SW480 (cell line): ENCODE measurements around the gene PRUNE1.
A peak's percentile ranks its signal among the peaks of the same experiment; 100 is the strongest.

ENCODE experiments used
- DNase-seq: peaks from one replicate; pipeline ENCODE4 v3.0.0-alpha.2; 2016; ENCODE audit warnings: low spot score

Gene PRUNE1

DNA sequence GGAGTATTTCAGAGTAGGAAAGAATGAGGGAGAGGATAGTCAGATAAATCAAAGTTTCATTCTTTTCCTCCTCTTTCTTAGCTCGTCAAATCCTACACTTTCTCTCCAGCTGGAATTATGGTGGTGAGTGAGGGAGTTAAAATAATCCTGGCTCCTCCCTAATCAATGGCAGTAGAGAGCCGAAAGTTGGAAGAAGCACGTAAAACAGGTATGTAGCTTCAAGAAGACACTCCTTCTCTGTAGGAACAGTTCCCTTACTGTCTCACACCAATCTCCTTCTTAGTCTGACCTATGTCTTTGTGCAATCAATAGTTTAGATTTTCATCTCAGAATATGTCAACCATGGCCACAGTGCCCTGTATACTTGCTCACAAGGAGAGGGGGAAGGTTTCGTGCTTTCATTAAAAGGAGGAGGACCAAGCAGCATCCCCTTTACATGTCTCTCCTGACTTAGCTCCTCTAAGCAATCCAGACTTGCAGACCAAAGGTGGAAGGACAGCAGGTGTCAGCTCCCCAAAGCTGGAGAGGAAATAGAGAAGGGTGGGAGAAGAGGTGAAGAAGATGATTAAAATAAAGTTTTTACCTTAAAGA is 2.4 kb upstream of the PRUNE1 start:
- peak; percentile 25 for DNase-seq

DNA sequence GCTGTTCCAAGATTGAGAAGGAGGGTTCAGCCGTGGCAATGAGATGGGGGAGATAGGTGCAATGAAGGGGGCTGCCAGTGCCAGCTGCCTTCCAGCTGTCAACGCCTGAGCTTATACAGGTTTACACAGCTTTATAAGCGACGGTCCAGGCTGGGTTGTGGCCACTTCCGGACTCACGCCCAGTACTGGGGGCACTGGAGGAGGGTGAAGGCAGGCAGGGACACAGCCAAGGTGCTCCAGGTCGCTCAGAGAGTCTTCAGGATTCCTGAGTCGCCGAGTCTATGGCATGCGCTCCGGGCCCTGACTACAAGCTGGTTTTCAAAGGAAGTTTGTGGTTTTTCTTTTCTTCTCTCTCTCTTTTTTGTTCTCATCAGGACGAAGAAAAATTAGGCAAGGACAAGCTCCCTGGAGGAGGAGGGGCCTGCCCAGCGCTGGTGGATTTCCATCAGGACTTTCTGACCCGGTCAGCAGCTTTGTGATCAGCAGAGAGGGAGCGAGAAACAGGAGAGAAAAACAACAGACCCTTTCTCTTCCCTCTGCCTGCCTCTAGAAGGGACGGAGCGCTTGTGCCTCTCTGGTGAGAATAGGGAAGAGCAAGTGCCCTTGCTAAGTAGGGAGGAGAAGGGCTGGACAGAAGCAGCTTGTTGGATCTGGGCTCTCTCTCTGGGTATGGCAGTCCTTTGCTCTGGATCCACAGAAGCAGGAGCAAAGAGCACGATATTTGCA is 1.8 kb upstream of the PRUNE1 start, which contains the start of gene MINDY1:
Gene MINDY1, minus strand, starts transcription at position 576 of the 726 bp plus-strand sequence. CDS start 4,285 bp downstream, outside the sequence.
- peak; percentile 92 for DNase-seq

DNA sequence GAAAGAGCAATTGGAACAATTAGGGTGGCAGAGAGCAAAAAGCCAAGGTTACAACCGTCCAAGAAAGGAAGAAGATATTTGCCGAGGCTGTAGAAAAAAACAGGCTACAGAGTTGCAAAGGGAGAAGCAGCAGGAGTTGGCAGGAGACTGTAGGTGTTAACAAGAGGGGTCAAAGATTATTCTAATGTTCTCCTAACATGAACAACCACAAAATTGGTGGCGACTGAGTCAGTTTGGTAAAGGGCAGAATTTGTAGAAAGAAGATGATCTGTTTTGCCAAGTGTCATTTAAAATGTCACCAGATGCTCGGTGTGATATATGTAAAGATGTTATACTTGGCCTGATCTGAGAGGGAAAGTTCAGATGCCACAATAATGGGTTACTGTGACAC is 401 bp upstream of the PRUNE1 start:
- no peak for DNase-seq

GRCh38 chr1:151009206-151009587 is 948 bp downstream of the PRUNE1 start:
- no peak for DNase-seq

- no peak for DNase-seq
Measured at GRCh38 chr1:151009674-151010345, 1.6 kb downstream of the PRUNE1 start.

GRCh38 chr1:151010346-151010726 is 2.1 kb downstream of the PRUNE1 start:
- DNase-seq, result no peak

GRCh38 chr1:151011154-151011850 is 3.1 kb downstream of the PRUNE1 start:
- DNase-seq, result peak; percentile 20

DNA sequence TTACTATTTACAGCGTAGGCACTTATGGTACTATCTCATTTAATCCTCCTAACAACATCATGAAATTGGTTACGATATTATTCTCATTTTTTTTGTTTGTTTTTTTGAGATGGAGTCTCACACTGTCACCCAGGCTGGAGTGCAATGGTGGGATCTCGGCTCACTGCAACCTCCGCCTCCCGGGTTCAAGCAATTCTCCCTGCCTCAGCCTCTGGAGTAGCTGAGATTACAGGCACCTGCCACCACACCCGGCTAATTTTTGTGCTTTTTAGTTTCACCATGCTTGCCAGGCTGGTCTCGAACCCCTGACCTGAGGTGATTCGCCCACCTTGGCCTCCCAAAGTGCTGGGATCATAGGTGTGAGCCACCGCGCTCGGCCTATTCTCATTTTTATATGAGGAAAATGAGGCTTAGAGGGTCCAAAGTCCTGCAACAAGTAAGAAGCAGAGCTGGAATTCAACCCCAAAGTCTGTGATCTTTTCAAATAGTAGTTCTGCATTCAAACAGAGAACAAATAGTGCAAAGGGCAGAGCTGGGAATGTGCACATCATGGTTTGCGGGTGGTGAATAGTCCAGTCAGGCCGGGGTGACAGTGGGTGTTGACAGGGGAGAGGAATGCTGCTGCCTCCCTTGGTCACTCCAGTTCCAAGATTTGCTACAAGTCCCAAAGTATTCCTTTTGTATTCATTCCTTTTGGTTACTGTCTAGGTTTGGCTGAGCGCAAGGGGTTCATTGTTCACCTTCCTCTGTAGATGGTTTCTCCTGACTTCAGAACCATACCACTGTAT is 4.6 kb downstream of the PRUNE1 start:
- peak; percentile 29 for DNase-seq

GRCh38 chr1:151013518-151013917 is 5.3 kb downstream of the PRUNE1 start:
- DNase-seq, result no peak

- peak; percentile 52 for DNase-seq
Measured at GRCh38 chr1:151024540-151025146, 16.4 kb downstream of the PRUNE1 start.

DNA sequence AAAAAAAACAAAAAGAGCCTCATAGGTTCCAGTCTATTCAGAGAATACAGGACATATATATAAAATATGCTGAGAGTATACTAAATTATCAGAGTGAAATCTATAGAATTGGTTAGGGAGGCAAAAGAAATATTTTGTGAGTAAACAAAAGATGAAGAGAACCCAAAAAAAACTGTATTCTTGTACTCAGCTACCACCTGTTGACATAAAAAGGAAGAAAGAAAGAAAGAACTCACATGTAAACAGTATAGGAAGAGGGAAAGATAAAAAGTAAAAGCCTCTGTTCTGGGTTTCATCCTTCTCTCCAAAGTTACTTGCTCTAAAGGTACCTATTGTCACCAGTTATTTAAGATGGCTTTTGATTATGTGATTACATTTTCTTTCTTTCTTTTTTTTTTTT is 18.2 kb downstream of the PRUNE1 start:
- DNase-seq, result no peak

DNA sequence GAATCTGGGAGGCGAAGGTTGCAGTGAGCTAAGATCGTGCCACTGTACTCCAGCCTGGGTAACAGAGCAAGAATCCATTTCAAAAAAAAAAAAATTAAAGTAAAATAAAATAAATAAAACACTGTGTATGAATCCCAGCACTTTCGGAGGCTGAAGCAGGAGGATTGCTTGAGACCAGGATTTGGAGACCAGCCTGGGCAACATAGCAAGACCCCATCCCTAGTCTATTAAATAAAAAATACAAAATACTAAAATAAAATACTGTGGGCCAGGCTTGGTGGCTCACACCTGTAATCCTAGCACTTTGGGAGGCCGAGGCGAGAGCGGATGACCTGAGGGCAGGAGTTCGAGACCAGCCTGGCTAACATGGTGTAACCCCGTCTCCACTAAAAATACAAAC is 23.9 kb downstream of the PRUNE1 start:
- DNase-seq, result no peak

- no peak for DNase-seq
Measured at GRCh38 chr1:151035167-151035566, 26.9 kb downstream of the PRUNE1 start.

- no peak for DNase-seq
Measured at GRCh38 chr1:151036356-151036755, 28.1 kb downstream of the PRUNE1 start, which contains the start of gene BNIPL. Gene BNIPL (plus strand): TSS chr1:151036586. CDS start chr1:151036726, 140 bp downstream.

DNA sequence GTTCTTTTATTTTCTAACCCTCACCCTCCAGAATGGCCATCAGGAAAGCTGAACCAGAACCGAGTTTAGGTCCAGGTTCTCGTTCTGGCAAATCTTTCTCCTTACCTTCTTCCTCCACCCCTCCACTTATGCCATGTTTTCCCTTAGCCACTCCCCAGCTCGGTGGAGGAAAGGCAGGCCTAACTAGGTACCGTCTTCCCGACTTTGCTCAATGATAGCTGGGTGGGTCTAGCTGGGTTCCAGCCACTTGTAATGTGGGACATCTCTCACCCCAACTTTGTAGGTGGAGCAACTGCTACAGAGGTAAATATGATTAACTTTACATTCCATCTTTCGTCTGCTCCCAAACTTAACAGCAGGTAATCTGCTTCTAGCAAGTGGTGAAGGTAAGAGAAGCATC is 28.8 kb downstream of the PRUNE1 start:
- DNase-seq, result no peak

- DNase-seq, result no peak
Measured at GRCh38 chr1:151039521-151039920, 31.3 kb downstream of the PRUNE1 start.

DNA sequence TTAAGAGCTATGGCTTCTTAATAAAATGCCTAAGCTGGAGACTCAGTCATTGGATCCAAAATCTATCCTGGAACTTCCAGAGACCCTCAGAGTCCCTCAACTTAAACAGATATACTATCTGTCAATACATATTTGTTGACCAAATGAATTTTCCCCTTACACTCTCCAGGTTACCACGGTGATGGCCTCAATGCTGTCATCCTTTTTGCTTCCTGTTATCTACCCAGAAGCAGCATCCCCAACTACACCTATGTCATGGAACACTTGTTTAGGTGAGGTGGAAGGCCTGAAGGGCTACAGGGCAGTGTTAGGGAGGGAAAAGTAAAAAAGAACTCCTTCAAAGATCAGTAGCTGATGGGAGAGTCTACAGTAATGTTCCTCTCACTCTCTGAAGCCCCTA is 34.9 kb downstream of the PRUNE1 start:
- DNase-seq, result no peak

DNA sequence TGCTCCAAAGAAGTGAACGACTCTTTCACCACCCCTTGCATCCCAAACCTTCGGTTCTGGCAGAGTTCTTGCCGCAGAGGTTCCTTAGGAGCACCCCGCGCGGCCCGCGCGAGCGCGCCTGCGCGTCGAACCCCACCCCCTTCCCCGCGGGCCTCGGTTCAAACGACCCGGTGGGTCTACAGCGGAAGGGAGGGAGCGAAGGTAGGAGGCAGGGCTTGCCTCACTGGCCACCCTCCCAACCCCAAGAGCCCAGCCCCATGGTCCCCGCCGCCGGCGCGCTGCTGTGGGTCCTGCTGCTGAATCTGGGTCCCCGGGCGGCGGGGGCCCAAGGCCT is 39.3 kb downstream of the PRUNE1 start, which contains the start of gene C1orf56:
Gene C1orf56, plus strand, starts transcription at position 161 of the 334 bp plus-strand sequence. Its CDS starts 97 bp downstream, at position 258.
- DNase-seq, result peak; percentile 77

GRCh38 chr1:151047925-151048644 is 39.8 kb downstream of the PRUNE1 start:
- peak; percentile 72 for DNase-seq

- DNase-seq, result no peak
Measured at GRCh38 chr1:151048645-151049032, 40.4 kb downstream of the PRUNE1 start.

GRCh38 chr1:151049458-151049857 is 41.2 kb downstream of the PRUNE1 start:
- DNase-seq, result no peak
